Measurements from ENCODE around the gene NXNL2.

NXNL2 gene

GRCh38 chr9:88533951-88534455 is 975 bp upstream of the NXNL2 start:
- no peak for DNase-seq

GRCh38 chr9:88535226-88536022 is 446 bp downstream of the NXNL2 start:
- no peak for DNase-seq

- no peak for DNase-seq
Measured at GRCh38 chr9:88536023-88536324, 996 bp downstream of the NXNL2 start.

- DNase-seq = no peak
Measured at GRCh38 chr9:88536951-88537760, 2.2 kb downstream of the NXNL2 start.

- no peak for DNase-seq
Measured at GRCh38 chr9:88537761-88538091, 2.7 kb downstream of the NXNL2 start.

- no peak for DNase-seq
Measured at GRCh38 chr9:88538311-88539085, 3.5 kb downstream of the NXNL2 start.

GRCh38 chr9:88539246-88539645 is 4.3 kb downstream of the NXNL2 start:
- no peak for DNase-seq

GRCh38 chr9:88540251-88540763 is 5.3 kb downstream of the NXNL2 start:
- DNase-seq = no peak

- no peak for DNase-seq
Measured at GRCh38 chr9:88544245-88544644, 9.3 kb downstream of the NXNL2 start.

GRCh38 chr9:88551546-88552137 is 16.7 kb downstream of the NXNL2 start:
- no peak for DNase-seq

- no peak for DNase-seq
Measured at GRCh38 chr9:88553350-88553749, 18.4 kb downstream of the NXNL2 start.

GRCh38 chr9:88555268-88555980 is 20.4 kb downstream of the NXNL2 start:
- DNase-seq = no peak

GRCh38 chr9:88559661-88560060 is 24.7 kb downstream of the NXNL2 start:
- no peak for DNase-seq

- no peak for DNase-seq
Measured at GRCh38 chr9:88567870-88568269, 32.9 kb downstream of the NXNL2 start.

GRCh38 chr9:88571419-88571818 is 36.4 kb downstream of the NXNL2 start:
- no peak for DNase-seq

- no peak for DNase-seq
Measured at GRCh38 chr9:88572684-88573083, 37.7 kb downstream of the NXNL2 start.

GRCh38 chr9:88574953-88575352 is 40.0 kb downstream of the NXNL2 start:
- DNase-seq = no peak

GRCh38 chr9:88577256-88578120 is 42.5 kb downstream of the NXNL2 start:
- no peak for DNase-seq

- DNase-seq = peak; percentile 1
Measured at GRCh38 chr9:88578121-88579049, 43.4 kb downstream of the NXNL2 start.

Measured in DMS153 (cell line).